ENCODE results near the gene SH3RF1. TPM values are rescaled to one million over a fixed set of nuclear protein-coding genes. Genes with fewer than 3 reads are reported as not detected.

SH3RF1 gene
- total RNA-seq, 1 experiment from 2014 or later = 16.6 TPM

- TF ChIP-seq AFF4 (CRISPR knock-in tag; IDR thresholded peaks at IDR 0.05; ENCODE audit: borderline replicate concordance) = no peak
- TF ChIP-seq KAT7 (CRISPR knock-in tag; IDR thresholded peaks at IDR 0.05; ENCODE audit: borderline replicate concordance) = no peak
These were observed 36.5 kb downstream of the SH3RF1 start (continued) for GRCh38 chr4:169234137-169234855.

DNA sequence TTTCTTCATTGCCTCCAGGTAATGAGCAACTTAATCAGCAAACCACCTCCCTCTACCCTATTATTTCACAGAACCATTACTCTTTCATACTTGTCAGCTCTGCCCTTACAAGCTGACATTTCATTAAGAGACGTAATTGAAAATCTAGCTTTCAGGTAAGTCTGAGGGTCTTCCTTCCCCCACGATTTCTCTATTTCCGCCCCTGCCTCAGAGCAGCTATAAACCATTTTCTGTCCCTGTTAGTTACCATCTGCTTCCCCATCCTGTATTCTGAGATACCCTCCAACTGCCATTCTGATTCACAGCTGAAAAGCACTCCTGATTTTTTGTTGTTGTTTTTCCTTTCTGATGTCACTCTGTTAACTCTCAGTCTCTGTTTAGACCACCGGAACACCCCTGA, 37.1 kb downstream of the SH3RF1 start:
- DNase-seq (ENCODE audit: low spot score) = no peak

More for the DNA sequence above, 37.1 kb downstream of the SH3RF1 start:
- H3K27ac Mint-ChIP-seq = no peak overlapping the region
- H3K9me3 Mint-ChIP-seq = no peaks in the 10 kb centered on the region
- no peaks in the 10 kb centered on the region for H3K27me3 Mint-ChIP-seq (ENCODE audit: low read depth)
- peaks cover 15% of the 10 kb centered on the region for H3K4me1 Mint-ChIP-seq
- TF ChIP-seq, protein P1, sequence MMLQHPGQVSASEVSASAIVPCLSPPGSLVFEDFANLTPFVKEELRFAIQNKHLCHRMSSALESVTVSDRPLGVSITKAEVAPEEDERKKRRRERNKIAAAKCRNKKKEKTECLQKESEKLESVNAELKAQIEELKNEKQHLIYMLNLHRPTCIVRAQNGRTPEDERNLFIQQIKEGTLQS (CRISPR knock-in tag; conservative IDR thresholded peaks at IDR 0.05) = no peak
- no peak for TF ChIP-seq ZBTB21 (CRISPR knock-in tag; IDR thresholded peaks at IDR 0.05; ENCODE audit: borderline replicate concordance)
- no peak for TF ChIP-seq PRDM15 (CRISPR knock-in tag; IDR thresholded peaks at IDR 0.05)
- TF ChIP-seq, protein P2, sequence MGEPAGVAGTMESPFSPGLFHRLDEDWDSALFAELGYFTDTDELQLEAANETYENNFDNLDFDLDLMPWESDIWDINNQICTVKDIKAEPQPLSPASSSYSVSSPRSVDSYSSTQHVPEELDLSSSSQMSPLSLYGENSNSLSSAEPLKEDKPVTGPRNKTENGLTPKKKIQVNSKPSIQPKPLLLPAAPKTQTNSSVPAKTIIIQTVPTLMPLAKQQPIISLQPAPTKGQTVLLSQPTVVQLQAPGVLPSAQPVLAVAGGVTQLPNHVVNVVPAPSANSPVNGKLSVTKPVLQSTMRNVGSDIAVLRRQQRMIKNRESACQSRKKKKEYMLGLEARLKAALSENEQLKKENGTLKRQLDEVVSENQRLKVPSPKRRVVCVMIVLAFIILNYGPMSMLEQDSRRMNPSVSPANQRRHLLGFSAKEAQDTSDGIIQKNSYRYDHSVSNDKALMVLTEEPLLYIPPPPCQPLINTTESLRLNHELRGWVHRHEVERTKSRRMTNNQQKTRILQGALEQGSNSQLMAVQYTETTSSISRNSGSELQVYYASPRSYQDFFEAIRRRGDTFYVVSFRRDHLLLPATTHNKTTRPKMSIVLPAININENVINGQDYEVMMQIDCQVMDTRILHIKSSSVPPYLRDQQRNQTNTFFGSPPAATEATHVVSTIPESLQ (CRISPR knock-in tag; IDR thresholded peaks at IDR 0.05) = no peak
- TF ChIP-seq SMAD3 (CRISPR knock-in tag; IDR thresholded peaks at IDR 0.05; ENCODE audit: borderline replicate concordance) = no peak
- no peak for TF ChIP-seq ZNF232 (CRISPR knock-in tag; IDR thresholded peaks at IDR 0.05)
- TF ChIP-seq USF1 (CRISPR knock-in tag; IDR thresholded peaks at IDR 0.05) = no peak
- TF ChIP-seq, protein P3, sequence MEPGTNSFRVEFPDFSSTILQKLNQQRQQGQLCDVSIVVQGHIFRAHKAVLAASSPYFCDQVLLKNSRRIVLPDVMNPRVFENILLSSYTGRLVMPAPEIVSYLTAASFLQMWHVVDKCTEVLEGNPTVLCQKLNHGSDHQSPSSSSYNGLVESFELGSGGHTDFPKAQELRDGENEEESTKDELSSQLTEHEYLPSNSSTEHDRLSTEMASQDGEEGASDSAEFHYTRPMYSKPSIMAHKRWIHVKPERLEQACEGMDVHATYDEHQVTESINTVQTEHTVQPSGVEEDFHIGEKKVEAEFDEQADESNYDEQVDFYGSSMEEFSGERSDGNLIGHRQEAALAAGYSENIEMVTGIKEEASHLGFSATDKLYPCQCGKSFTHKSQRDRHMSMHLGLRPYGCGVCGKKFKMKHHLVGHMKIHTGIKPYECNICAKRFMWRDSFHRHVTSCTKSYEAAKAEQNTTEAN (CRISPR knock-in tag; IDR thresholded peaks at IDR 0.05) = no peak
- TF ChIP-seq E2F5 (CRISPR knock-in tag; IDR thresholded peaks at IDR 0.05) = no peak
- no peaks in the 10 kb centered on the region for H3K36me3 Mint-ChIP-seq
- CTCF ChIA-PET = no interaction called here
- no peak overlapping the region for H3K4me3 Mint-ChIP-seq
- POLR2A ChIA-PET = no interaction called here
- ATAC-seq = no peak
